Adrenal gland (tissue), 12 donors: ENCODE data around the gene GALNTL6. TPM values are rescaled to one million over a fixed set of nuclear protein-coding genes. Genes with fewer than 3 reads are reported as not detected.

Source experiments
- DNase-seq, 7 donors: peaks; one replicate each; pipeline ENCODE4 v3.0.0-alpha.2; 2019 to 2020
- H3K27ac ChIP-seq, 5 donors: fragments of 200-600 bp; sonication (generic) in 4 of 5; 1 replicate in 3 of 5; 2 replicates in 2 of 5; pipeline versions ENCODE4 v1.5.1 to v1.8.0; 2016 to 2020; ENCODE audit warnings: mild to moderate bottlenecking in 1 of 5
- H3K27me3 ChIP-seq: fragments of 200-600 bp; 2 replicates; pipeline ENCODE4 v1.8.0; 2021
- H3K36me3 ChIP-seq, 2 donors: fragments of 200-600 bp; replicated peaks in 1 of 2; 1 replicate in 1 of 2; 2 replicates in 1 of 2; pipeline versions ENCODE4 v1.5.1 to v1.8.0; 2018 to 2022
- H3K4me1 ChIP-seq, 2 donors: fragments of 200-600 bp; replicated peaks in 1 of 2; 1 replicate in 1 of 2; 2 replicates in 1 of 2; pipeline versions ENCODE4 v1.5.1 to v1.8.0; 2018 to 2021
- H3K4me3 ChIP-seq, 4 donors: fragments of 200-600 bp; sonication (generic) in 3 of 4; one replicate each; pipeline ENCODE4 v1.5.1; 2016 to 2018
- H3K9me3 ChIP-seq, 3 donors: fragments of 200-600 bp; sonication (generic) in 1 of 3; replicated peaks in 1 of 3; 1 replicate in 2 of 3; 2 replicates in 1 of 3; pipeline versions ENCODE4 v1.5.1 to v1.8.0; 2016 to 2021
- CTCF ChIP-seq, 6 experiments: fragments of 450-650 bp in 4 of 6; fragments of 200-600 bp in 2 of 6; sonication (generic) in 1 of 6; IDR thresholded peaks; 1 replicate in 5 of 6; 2 replicates in 1 of 6; pipeline versions ENCODE4 v1.5.1 to v1.8.0; 2016 to 2021; ENCODE audit warnings: antibody characterized with exemption in 6 of 6, mild to moderate bottlenecking in 2 of 6, moderate library complexity in 1 of 6
- POLR2A ChIP-seq, 2 donors: fragments of 450-650 bp; IDR thresholded peaks; one replicate each; pipeline ENCODE4 v1.6.1; 2017; ENCODE audit warnings: antibody characterized with exemption in 2 of 2, mild to moderate bottlenecking in 2 of 2, moderate library complexity in 1 of 2
- WGBS, 4 donors: extraction: QIAGEN DNeasy Blood & Tissue Kit in 2 of 4; methylation state at CpG; one replicate each; pipeline versions ENCODE4 v1.1.5 to v1.1.7; 2013 to 2017; 5-methylcytosine and 5-hydroxymethylcytosine counted together
- intact Hi-C, 2 donors: fragments of 100-400 bp; cut with DNase I; formaldehyde crosslinking; loops; one replicate each; pipeline versions ENCODE4 v1.14.1 to v1.15.0; 2022 to 2023
- polyA plus RNA-seq, 3 donors: library from polyadenylated mRNA; stranded (reverse); fragments of 200-250 nt in 2 of 3; fragments of 350-450 nt in 1 of 3; fragmentation: Illumina TruSeq in 1 of 3; extraction: RNeasy Lipid Tissue Mini Kit (QIAGEN cat#74804) in 1 of 3; gene quantifications; one replicate each; pipeline ENCODE4 v1.2.3, GENCODE V29; 2013 to 2014
- total RNA-seq, 9 donors: library from RNA; depleted of rRNA in 4 of 9; stranded (reverse); fragments of >200 nt in 4 of 9; fragments of 120-200 nt in 1 of 9; fragmentation: NEBNext Ultra II Directional in 1 of 9; extraction: Animal tissue kit (Norgen Biotek cat#: 25700) in 1 of 9; gene quantifications; one replicate each; pipeline versions ENCODE4 v1.1.0 to v1.2.4, GENCODE V29; 2013 to 2023
- donor health status: healthy with polysubstance abuse.
- donor health status: Bipolar disorder and iron deficiency.
- donor health status: DM: yes; HTN: yes; CAD: no.
- donor health status: DM: no; HTN: no; CAD: no.
- donor health status: DM: no; HTN: no; CAD: no.
- donor health status: DM: yes; HTN: yes; CAD: no.

Gene GALNTL6
- total and polyA plus RNA-seq, 12 donors, result 0.10 to 0.96 (median 0.42) TPM; not detected in 1

GRCh38 chr4:172770787-172771186 is 957.6 kb downstream of the GALNTL6 start:
- Histone ChIP-seq H3K4me3 (no peak overlapping the region), H3K27me3 (no peaks in the 10 kb centered on the region), H3K9me3 (no peaks in the 10 kb centered on the region), H3K4me1 (no peaks in the 10 kb centered on the region), H3K36me3 (no peaks in the 10 kb centered on the region), H3K27ac (no peak overlapping the region)
- intact Hi-C loops, result no loop called here
- TF ChIP-seq POLR2A (IDR thresholded peaks at IDR 0.05) (no peak), CTCF (IDR thresholded peaks at IDR 0.05) (no peak)
- no peak for DNase-seq

DNA sequence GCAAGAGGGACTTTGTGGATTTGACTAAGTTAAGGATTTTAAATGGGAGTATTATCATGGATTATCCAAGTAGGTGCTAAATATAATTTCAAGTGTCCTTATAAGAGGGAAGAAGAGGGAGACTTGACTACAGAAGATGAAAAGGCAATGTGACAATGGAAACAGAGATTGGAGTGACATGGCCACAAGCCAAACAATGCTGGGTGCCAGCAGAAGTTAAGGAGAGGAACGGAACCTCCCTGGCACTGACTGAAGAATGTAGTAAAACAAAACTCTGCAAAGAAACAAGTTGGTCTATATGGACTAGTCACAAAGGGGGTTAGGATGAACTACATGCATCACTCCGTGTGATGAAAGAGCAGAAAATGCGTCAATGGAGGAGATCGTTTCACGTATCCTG is 959.6 kb downstream of the GALNTL6 start:
- Histone ChIP-seq H3K4me1 (no peaks in the 10 kb centered on the region), H3K36me3 (no peaks in the 10 kb centered on the region), H3K4me3 (no peak overlapping the region), H3K27ac (no peak overlapping the region), H3K9me3 (no peaks in the 10 kb centered on the region), H3K27me3 (no peaks in the 10 kb centered on the region)
- no peak for TF ChIP-seq POLR2A (IDR thresholded peaks at IDR 0.05)
- no peak for TF ChIP-seq CTCF (IDR thresholded peaks at IDR 0.05)
- no peak for DNase-seq
- intact Hi-C loops, result no loop called here
- 73 to 82% (median 80%) methylated on average over 5 of the region's 5 CpGs for WGBS, 4 donors

DNA sequence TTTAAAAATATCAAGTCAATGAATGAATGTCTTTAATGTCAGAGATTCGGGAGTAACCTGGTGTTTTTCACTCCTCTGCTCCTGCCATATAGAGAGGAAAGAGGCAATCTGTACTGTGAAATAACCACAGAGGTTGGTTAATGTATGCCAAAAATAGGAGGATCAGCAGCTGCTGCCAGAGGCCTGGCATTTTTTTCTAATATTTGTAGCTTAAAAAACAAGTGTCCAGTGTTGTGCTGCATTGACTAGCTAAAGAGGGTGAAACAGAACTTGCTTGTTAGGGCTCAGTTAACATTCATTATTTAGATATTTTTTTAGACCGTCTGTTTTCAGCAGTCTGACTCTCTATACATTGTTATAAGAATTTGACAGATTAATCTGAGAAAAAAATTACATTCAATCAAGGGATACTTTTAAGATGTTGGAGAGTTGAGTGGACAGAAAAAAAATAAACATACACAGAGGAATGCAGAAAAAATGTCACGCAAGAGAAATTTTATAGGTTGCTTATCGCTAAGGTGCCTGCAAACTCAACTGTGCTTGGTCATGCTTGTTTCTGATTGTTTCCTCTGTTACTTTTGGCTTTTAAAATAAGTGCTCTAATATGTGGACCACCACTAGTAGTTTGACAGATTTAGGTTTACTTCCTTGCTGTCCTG is 963.1 kb downstream of the GALNTL6 start:
- Histone ChIP-seq H3K4me3 (no peak overlapping the region), H3K4me1 (no peaks in the 10 kb centered on the region), H3K27ac (no peak overlapping the region), H3K27me3 (no peaks in the 10 kb centered on the region), H3K36me3 (no peaks in the 10 kb centered on the region), H3K9me3 (no peaks in the 10 kb centered on the region)
- DNase-seq, result no peak
- TF ChIP-seq POLR2A (IDR thresholded peaks at IDR 0.05), result no peak
- no peak for TF ChIP-seq CTCF (IDR thresholded peaks at IDR 0.05)
- 65 to 74% (median 69%) methylated on average over 4 of the region's 4 CpGs for WGBS, 4 donors
- intact Hi-C loops, result no loop called here

GRCh38 chr4:172777729-172778431 is 964.7 kb downstream of the GALNTL6 start:
- Histone ChIP-seq H3K9me3 (no peaks in the 10 kb centered on the region), H3K36me3 (no peaks in the 10 kb centered on the region), H3K27ac (no peak overlapping the region), H3K4me1 (no peaks in the 10 kb centered on the region), H3K4me3 (no peak overlapping the region), H3K27me3 (no peaks in the 10 kb centered on the region)
- 58 to 65% (median 62%) methylated on average over 3 of the region's 3 CpGs for WGBS, 4 donors
- TF ChIP-seq POLR2A (IDR thresholded peaks at IDR 0.05) (no peak), CTCF (IDR thresholded peaks at IDR 0.05) (no peak)
- no peak for DNase-seq
- intact Hi-C loops, result no loop called here
